ENCODE measurements around the gene FAAP20. TPM values are rescaled to one million over a fixed set of nuclear protein-coding genes. Genes with fewer than 3 reads are reported as not detected.

Gene FAAP20
- total and polyA plus RNA-seq, 2 of the 8 experiments (the other 6 are each of a cell fraction or from before 2014, with no cell fraction given): 58.4 to 99.8 TPM

- Histone ChIP-seq H2AK5ac (ENCODE audit: low read depth, low read length) (no peak overlapping the region), H2BK15ac (ENCODE audit: low read length) (no peak overlapping the region), H4K91ac (replicated peaks; ENCODE audit: insufficient read length, low read length) (no peak overlapping the region), H2BK5ac (ENCODE audit: low read depth, low read length) (no peak overlapping the region; the same call in 1 of the 2 replicates), H2BK12ac (ENCODE audit: low read depth, low read length) (no peak overlapping the region), H3K4me1 (replicated peaks in 1 of 4; ENCODE audit: control insufficient read depth in 3 of 4, insufficient read depth in 4 of 4, low read length in 3 of 4) (no peaks in the 10 kb centered on the region; a peak in 2 of 7 replicates), H3K9me3 (ENCODE audit: insufficient read depth in 2 of 2, low read depth in 1 of 2, low read length in 1 of 2) (no peaks in the 10 kb centered on the region), H3K27ac (ENCODE audit: low read depth, low read length) (no peak overlapping the region), H2AFZ (ENCODE audit: low read length) (no peak overlapping the region), H4K8ac (ENCODE audit: extremely low read depth, insufficient read depth, low read length) (no peak overlapping the region), H3K4ac (replicated peaks; ENCODE audit: insufficient read length, low read depth, low read length) (no peak overlapping the region), H2BK120ac (replicated peaks; ENCODE audit: low read depth, low read length) (no peak overlapping the region), H3K18ac (ENCODE audit: extremely low read depth, low read length) (no peak overlapping the region), H3K79me1 (ENCODE audit: low read depth, low read length) (no peaks in the 10 kb centered on the region; the same call in 1 of the 2 replicates), H3K36me3 (ENCODE audit: control insufficient read depth in 2 of 4, insufficient read depth in 4 of 4, low read length in 3 of 4) (peaks cover 0 to 6% (median 4%) of the 10 kb centered on the region in 4 experiments; a peak in 4 of 8 replicates), H3K27me3 (replicated peaks in 1 of 4; ENCODE audit: control insufficient read depth in 3 of 4, extremely low read depth in 1 of 4, insufficient read depth in 3 of 4, low read length in 3 of 4) (no peaks in the 10 kb centered on the region), H3K23ac (ENCODE audit: insufficient read length) (no peak overlapping the region), H4K20me1 (replicated peaks in 1 of 2; ENCODE audit: control insufficient read depth in 1 of 2, insufficient read depth in 2 of 2, low read length in 2 of 2) (peaks cover 0 to 5% of the 10 kb centered on the region in 2 experiments), H4K5ac (ENCODE audit: insufficient read length, low read depth, low read length) (no peak overlapping the region), H3K23me2 (ENCODE audit: low read depth, low read length) (no peaks in the 10 kb centered on the region; the same call in 1 of the 2 replicates), H3K56ac (replicated peaks; ENCODE audit: insufficient read length, low read depth, low read length) (no peak overlapping the region), H3K9ac (replicated peaks in 1 of 4; ENCODE audit: extremely low read depth in 1 of 4, low read depth in 3 of 4, low read length in 3 of 4) (no peak overlapping the region), H2BK20ac (ENCODE audit: low read length) (no peak overlapping the region), H3K79me2 (ENCODE audit: control insufficient read depth in 1 of 2, insufficient read depth in 2 of 2, low read length in 2 of 2) (no peaks in the 10 kb centered on the region), H3K14ac (ENCODE audit: insufficient read length) (no peak overlapping the region), H3K4me3 (ENCODE audit: extremely low read depth in 1 of 4, insufficient read depth in 2 of 4, low read depth in 3 of 4, low read length in 4 of 4) (no peak overlapping the region), H3K4me2 (ENCODE audit: insufficient read depth in 1 of 2, low read depth in 2 of 2, low read length in 2 of 2) (no peak overlapping the region)
- TF ChIP-seq POLR2AphosphoS5 (IDR thresholded peaks at IDR 0.05; ENCODE audit: low read depth, low read length): no peak
- TF ChIP-seq RXRA (IDR thresholded peaks at IDR 0.05; ENCODE audit: insufficient read depth, low read depth, low read length): no peak
- TF ChIP-seq BACH1 (IDR thresholded peaks at IDR 0.05; ENCODE audit: low read length): no peak
- TF ChIP-seq CTCF (IDR thresholded peaks at IDR 0.05; ENCODE audit: control extremely low read depth in 1 of 3, insufficient read depth in 1 of 3, low read depth in 1 of 3, low read length in 3 of 3): peak in 1 of 3 experiments; percentile 19; a peak in 1 of 4 replicates
- ChIA-PET POLR2A (ENCODE audit: partially characterized antibody) (interaction anchor here (0.7 to 1.0 kb wide), 4 partner anchors 9 to 333 kb away, joined by 3 to 7 read pairs (median 3); no protein-coding TSS in a partner anchor), CTCF (ENCODE audit: partially characterized antibody) (interaction anchor here (0.6 to 6.0 kb wide), 40 partner anchors 9 to 1557 kb away, joined by 3 to 47 read pairs (median 4); partner anchors contain the start of genes FAAP20, MORN1 and RER1)
- 86% methylated on average over 37 of the region's 37 CpGs; no CpG with 5 or more reads in 1 of the 2 experiments for WGBS, 2 experiments (ENCODE audit: extremely low coverage in 1 of 2, insufficient coverage in 1 of 2, insufficient read length in 1 of 2, insufficient replicate concordance in 2 of 2, low coverage in 1 of 2, low lambda C conversion rate in 2 of 2, missing lambda C conversion rate in 1 of 2)
- peak in 1 of 2 experiments; percentile 54 for DNase-seq (ENCODE audit: low read depth in 1 of 2, low spot score in 2 of 2)
- no peak for FAIRE-seq
Measured at GRCh38 chr1:2173546-2174347, 20.8 kb downstream of the FAAP20 start.

Data from H1 (cell line).